DND-41 (cell line): ENCODE results near the gene NOX1.
A peak's percentile ranks its signal among the peaks of the same experiment; 100 is the strongest.

ENCODE experiments used
- CTCF ChIP-seq: IDR thresholded peaks from 2 replicates; pipeline ENCODE4 v1.5.1; 2012; ENCODE audit warnings: borderline replicate concordance, low read length, moderate library complexity, mild to moderate bottlenecking; ENCODE audit not compliant: poor library complexity, severe bottlenecking; ENCODE audit errors: extremely low read depth
- EZH2 ChIP-seq: IDR thresholded peaks from 3 replicates; pipeline ENCODE4 v1.6.1; 2012; ENCODE audit warnings: borderline replicate concordance, low read depth, mild to moderate bottlenecking, moderate library complexity, low read length, inconsistent platforms; ENCODE audit not compliant: severe bottlenecking

GRCh38 chrX:100895365-100896075 is 21.4 kb upstream of the NOX1 start:
- peak; percentile 40 for TF ChIP-seq CTCF
- no peak for TF ChIP-seq EZH2
